ENCODE results near the gene ARHGAP10. TPM values are rescaled to one million over a fixed set of nuclear protein-coding genes. Genes with fewer than 3 reads are reported as not detected.

The ARHGAP10 gene
- total and polyA plus RNA-seq, 2 donors (not counting 1 experiment from before 2014, with no cell fraction given) = 0.10 to 0.34 TPM

DNA sequence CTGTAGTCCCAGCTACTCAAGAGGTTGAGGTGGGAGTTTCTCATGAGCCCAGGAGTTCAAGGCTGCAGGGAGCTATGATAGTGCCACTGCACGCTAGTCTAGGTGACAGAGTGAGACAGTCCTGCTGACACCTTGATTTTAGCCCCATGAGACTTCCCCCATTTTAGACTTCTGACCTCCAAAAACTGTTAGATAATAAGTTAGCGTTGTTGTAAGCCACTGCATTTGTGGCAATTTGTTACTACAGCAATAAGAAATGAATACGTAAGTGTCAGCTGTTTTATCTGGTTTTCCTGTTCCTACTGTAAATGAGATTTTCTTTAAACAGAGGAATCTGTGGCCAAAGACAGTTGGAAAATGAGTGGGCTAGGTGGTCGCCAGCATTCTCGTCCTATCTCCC is 83.9 kb downstream of the ARHGAP10 start:
- Mint-ChIP-seq H3K27me3 (no peaks in the 10 kb centered on the region), H3K9me3 (ENCODE audit: insufficient read depth) (no peaks in the 10 kb centered on the region), H3K27ac (no peak overlapping the region), H3K4me1 (no peaks in the 10 kb centered on the region), H3K4me3 (no peak overlapping the region)
- DNase-seq = no peak
- TF ChIP-seq CTCF (IDR thresholded peaks at IDR 0.05) (no peak), EZH2 (IDR thresholded peaks at IDR 0.05; ENCODE audit: borderline replicate concordance, insufficient read depth, low read depth, low read length, poor library complexity, severe bottlenecking) (no peak)
- Histone ChIP-seq H4K20me1 (ENCODE audit: control insufficient read depth, insufficient read depth, low read length, poor library complexity, severe bottlenecking) (no peaks in the 10 kb centered on the region), H3K79me2 (ENCODE audit: control insufficient read depth, insufficient read depth, low read length) (no peaks in the 10 kb centered on the region), H3K4me3 (ENCODE audit: control extremely low read depth in 1 of 5, extremely low read depth in 1 of 5, insufficient read depth in 1 of 5, low read depth in 2 of 5, low read length in 4 of 5) (no peak overlapping the region), H3K9me3 (ENCODE audit: control extremely low read depth in 1 of 3, control insufficient read depth in 2 of 3, insufficient read depth in 1 of 3, low read length in 2 of 3) (no peaks in the 10 kb centered on the region), H3K27me3 (replicated peaks in 1 of 4; ENCODE audit: control extremely low read depth in 1 of 4, control insufficient read depth in 3 of 4, insufficient read depth in 4 of 4, low read length in 3 of 4) (no peaks in the 10 kb centered on the region), H3K36me3 (replicated peaks in 1 of 2; ENCODE audit: control extremely low read depth in 1 of 2, control insufficient read depth in 1 of 2, extremely low read depth in 1 of 2, insufficient read depth in 2 of 2, low read length in 1 of 2) (no peaks in the 10 kb centered on the region), H3K27ac (ENCODE audit: low read length in 2 of 2) (no peak overlapping the region), H2AFZ (ENCODE audit: insufficient read depth, low read depth, low read length, poor library complexity, severe bottlenecking) (no peak overlapping the region), H3K4me2 (replicated peaks; ENCODE audit: low read depth, low read length, poor library complexity, severe bottlenecking) (no peak overlapping the region), H3K9ac (ENCODE audit: low read length) (no peak overlapping the region), H3K4me1 (ENCODE audit: control insufficient read depth in 2 of 2, insufficient read depth in 2 of 2, low read length in 2 of 2) (no peaks in the 10 kb centered on the region)
- WGBS (ENCODE audit: insufficient coverage) = 58% methylated on average over 3 of the region's 5 CpGs
- intact Hi-C loops (cut with micrococcal nuclease) = no loop called here
- ChIA-PET CTCF (interaction anchor here (0.8 kb wide), 1 partner anchor 50 kb away, joined by 3 read pairs; no protein-coding TSS in a partner anchor), POLR2A (no interaction called here)
- ATAC-seq (ENCODE audit: low read depth) = no peak

DNA sequence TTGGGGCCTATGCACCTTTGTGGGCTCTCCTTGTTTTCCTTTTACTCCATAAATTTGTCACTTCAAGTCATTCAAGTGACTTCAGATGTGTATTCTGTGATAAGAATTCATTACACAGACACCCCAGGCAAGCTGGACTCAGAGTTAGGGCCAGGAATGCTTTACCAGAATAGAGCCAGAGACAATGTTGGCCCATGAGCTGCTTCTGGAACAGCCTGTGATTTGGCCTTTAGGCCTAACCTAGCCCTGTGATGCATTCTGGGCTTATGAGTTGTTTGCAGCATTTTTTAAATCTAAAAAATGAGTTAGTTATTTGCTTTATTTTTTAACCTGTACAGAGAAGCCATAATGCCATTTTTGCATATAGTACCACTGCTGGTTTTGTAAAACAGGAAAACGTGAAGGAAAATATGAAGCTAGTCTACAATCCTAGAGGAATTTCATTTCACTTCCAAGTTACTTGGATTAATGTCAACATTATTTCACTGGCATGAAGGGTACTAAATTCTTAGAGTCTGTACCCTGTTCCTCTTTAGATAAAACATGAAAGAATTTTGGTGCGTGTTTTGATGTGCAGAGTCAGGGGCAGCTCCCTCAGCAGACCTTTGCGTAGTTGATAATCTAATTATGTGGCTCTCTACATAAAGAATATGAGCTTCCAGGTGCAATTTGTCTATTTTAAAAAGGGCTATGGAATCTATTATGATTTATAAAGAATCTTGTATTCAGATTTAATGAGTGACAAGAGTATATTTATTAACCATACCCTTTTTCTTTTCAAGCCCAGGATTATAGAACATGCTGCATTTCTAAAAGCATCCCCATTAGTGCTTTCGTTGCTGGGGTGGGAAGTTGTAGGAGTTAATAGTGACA is 84.7 kb downstream of the ARHGAP10 start:
- no peaks in the 10 kb centered on the region for H3K9me3 Mint-ChIP-seq (ENCODE audit: insufficient read depth)
- no peak overlapping the region for H3K4me3 ChIP-seq (ENCODE audit: control extremely low read depth in 1 of 5, extremely low read depth in 1 of 5, insufficient read depth in 1 of 5, low read depth in 2 of 5, low read length in 4 of 5)
- intact Hi-C loops (cut with micrococcal nuclease) = no loop called here
- H3K4me1 Mint-ChIP-seq = no peaks in the 10 kb centered on the region
- H3K4me2 ChIP-seq (replicated peaks; ENCODE audit: low read depth, low read length, poor library complexity, severe bottlenecking) = no peak overlapping the region
- H4K20me1 ChIP-seq (ENCODE audit: control insufficient read depth, insufficient read depth, low read length, poor library complexity, severe bottlenecking) = no peaks in the 10 kb centered on the region
- CTCF ChIA-PET = interaction anchor here (0.8 kb wide), 1 partner anchor 49 kb away, joined by 3 read pairs; no protein-coding TSS in a partner anchor
- H3K9me3 ChIP-seq (ENCODE audit: control extremely low read depth in 1 of 3, control insufficient read depth in 2 of 3, insufficient read depth in 1 of 3, low read length in 2 of 3) = no peaks in the 10 kb centered on the region
- POLR2A ChIA-PET = no interaction called here
- no peaks in the 10 kb centered on the region for H3K27me3 ChIP-seq (replicated peaks in 1 of 4; ENCODE audit: control extremely low read depth in 1 of 4, control insufficient read depth in 3 of 4, insufficient read depth in 4 of 4, low read length in 3 of 4)
- no peak overlapping the region for H3K27ac ChIP-seq (ENCODE audit: low read length in 2 of 2)
- no peak for ATAC-seq (ENCODE audit: low read depth)
- H3K27ac Mint-ChIP-seq = no peak overlapping the region
- TF ChIP-seq CTCF (IDR thresholded peaks at IDR 0.05) (no peak), EZH2 (IDR thresholded peaks at IDR 0.05; ENCODE audit: borderline replicate concordance, insufficient read depth, low read depth, low read length, poor library complexity, severe bottlenecking) (no peak)
- DNase-seq = no peak
- H3K27me3 Mint-ChIP-seq = no peaks in the 10 kb centered on the region
- no peaks in the 10 kb centered on the region for H3K36me3 ChIP-seq (replicated peaks in 1 of 2; ENCODE audit: control extremely low read depth in 1 of 2, control insufficient read depth in 1 of 2, extremely low read depth in 1 of 2, insufficient read depth in 2 of 2, low read length in 1 of 2)
- no peaks in the 10 kb centered on the region for H3K79me2 ChIP-seq (ENCODE audit: control insufficient read depth, insufficient read depth, low read length)
- WGBS (ENCODE audit: insufficient coverage) = no CpG with 5 or more reads among the region's 4 CpGs
- no peak overlapping the region for H3K4me3 Mint-ChIP-seq
- no peak overlapping the region for H3K9ac ChIP-seq (ENCODE audit: low read length)
- no peak overlapping the region for H2AFZ ChIP-seq (ENCODE audit: insufficient read depth, low read depth, low read length, poor library complexity, severe bottlenecking)
- H3K4me1 ChIP-seq (ENCODE audit: control insufficient read depth in 2 of 2, insufficient read depth in 2 of 2, low read length in 2 of 2) = no peaks in the 10 kb centered on the region

Measured in B cell (primary cell).